HPDE6-E6E7 (cell line): ENCODE data around the gene OS9.
A peak's percentile ranks its signal among the peaks of the same experiment; 100 is the strongest.
"Not testable (repeated sequence)": the region's sequence is repeated elsewhere in the genome, so short reads cannot be mapped to it uniquely, and the experiment has no call there.

Experiments used
- DNase-seq: peaks from one replicate; pipeline ENCODE4 v3.0.0; 2011; ENCODE audit warnings: missing footprints; ENCODE audit errors: extremely low spot score

The OS9 gene, protein sequence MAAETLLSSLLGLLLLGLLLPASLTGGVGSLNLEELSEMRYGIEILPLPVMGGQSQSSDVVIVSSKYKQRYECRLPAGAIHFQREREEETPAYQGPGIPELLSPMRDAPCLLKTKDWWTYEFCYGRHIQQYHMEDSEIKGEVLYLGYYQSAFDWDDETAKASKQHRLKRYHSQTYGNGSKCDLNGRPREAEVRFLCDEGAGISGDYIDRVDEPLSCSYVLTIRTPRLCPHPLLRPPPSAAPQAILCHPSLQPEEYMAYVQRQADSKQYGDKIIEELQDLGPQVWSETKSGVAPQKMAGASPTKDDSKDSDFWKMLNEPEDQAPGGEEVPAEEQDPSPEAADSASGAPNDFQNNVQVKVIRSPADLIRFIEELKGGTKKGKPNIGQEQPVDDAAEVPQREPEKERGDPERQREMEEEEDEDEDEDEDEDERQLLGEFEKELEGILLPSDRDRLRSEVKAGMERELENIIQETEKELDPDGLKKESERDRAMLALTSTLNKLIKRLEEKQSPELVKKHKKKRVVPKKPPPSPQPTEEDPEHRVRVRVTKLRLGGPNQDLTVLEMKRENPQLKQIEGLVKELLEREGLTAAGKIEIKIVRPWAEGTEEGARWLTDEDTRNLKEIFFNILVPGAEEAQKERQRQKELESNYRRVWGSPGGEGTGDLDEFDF

DNA sequence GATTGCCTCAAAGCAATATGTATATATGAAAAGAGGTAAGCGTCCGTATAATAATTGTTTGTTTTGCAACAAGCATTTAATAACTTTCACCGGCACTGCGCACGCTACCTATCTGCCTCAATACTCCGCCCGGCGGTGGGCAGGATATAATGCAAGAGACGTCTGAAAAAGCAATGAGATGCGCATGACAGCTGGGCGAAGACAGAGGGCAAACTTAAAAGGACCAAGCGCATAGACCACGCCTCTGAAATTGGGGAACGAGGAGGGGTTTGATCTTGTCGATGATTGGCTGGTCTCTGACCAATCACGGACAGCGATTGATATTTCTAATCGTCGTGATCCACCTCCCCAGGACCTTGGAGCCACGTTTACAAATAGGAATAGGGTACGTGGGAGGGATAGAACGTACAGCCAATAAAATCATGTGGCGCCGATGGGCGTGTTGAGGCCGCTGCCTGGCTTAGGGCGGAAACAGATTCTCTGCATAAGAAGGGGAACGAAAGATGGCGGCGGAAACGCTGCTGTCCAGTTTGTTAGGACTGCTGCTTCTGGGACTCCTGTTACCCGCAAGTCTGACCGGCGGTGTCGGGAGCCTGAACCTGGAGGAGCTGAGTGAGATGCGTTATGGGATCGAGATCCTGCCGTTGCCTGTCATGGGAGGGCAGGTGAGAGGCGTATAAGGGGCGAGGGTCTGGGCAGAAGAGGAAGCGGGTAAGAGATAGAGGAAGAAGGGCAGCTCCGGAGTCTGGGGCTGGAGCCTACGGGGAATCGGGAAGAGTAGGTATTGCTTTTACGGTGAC, at the start of gene OS9:
Gene OS9 (plus strand): TSS at position 474 of the 800 bp plus-strand sequence. CDS start 30 bp downstream, at position 504.
- DNase-seq, result peak; percentile 97

DNA sequence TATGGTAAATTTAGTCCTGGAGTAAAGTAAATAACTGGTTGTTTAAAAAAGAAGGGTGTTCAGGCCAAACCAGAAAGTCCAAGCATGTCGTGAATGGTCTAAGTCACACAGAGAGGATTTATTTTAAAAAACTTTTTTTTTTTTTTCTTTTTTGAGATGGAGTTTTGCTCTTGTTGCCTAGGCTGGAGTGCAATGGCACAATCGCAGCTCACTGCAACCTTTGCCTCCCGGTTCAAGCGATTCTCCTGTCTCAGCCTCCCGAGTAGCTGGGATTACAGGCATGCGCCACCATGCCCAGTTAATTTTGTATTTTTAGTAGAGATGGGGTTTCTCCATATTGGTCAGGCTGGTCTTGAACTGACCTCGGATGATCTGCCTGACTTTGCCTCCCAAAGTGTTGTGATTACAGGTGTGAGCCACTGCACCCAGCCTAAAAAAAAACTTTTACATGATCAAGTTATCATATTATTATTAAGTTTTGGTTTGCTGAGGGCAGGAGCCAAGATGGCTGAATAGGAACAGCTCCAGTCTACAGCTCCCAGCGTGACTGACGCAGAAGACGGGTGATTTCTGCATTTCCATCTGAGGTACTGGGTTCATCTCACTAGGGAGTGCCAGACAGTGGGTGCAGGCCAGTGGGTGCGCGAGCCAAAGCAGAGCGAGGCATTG, 47.8 kb upstream of the OS9 start:
- DNase-seq, result not testable (repeated sequence)

DNA sequence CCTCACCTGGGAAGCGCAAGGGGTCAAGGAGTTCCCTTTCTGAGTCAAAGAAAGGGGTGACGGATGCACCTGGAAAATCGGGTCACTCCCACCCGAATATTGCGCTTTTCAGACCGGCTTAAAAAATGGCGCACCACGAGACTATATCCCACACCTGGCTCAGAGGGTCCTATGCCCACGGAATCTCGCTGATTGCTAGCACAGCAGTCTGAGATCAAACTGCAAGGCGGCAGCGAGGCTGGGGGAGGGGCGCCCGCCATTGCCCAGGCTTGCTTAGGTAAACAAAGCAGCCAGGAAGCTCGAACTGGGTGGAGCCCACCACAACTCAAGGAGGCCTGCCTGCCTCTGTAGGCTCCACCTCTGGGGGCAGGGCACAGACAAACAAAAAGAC, 47.3 kb upstream of the OS9 start:
- not testable (repeated sequence) for DNase-seq

DNA sequence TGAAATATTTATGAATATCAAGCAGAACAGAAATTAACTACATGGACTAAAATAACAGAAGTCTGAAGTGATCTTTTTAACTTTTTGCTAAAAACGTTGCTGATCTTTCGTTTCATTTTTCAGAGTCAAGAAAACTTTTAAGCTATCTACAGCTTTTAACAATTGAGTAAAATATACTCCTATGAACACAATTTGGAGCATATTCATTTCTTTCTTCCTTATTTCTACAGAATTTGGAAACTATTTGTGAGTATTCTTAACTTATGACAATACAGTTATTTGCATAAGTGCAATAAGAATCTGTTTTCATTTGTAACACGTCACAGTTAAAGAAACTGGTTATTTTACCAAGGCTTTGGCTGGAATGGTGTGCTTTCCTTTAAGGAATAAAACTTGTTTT, 39.9 kb upstream of the OS9 start:
- DNase-seq, result no peak

DNA sequence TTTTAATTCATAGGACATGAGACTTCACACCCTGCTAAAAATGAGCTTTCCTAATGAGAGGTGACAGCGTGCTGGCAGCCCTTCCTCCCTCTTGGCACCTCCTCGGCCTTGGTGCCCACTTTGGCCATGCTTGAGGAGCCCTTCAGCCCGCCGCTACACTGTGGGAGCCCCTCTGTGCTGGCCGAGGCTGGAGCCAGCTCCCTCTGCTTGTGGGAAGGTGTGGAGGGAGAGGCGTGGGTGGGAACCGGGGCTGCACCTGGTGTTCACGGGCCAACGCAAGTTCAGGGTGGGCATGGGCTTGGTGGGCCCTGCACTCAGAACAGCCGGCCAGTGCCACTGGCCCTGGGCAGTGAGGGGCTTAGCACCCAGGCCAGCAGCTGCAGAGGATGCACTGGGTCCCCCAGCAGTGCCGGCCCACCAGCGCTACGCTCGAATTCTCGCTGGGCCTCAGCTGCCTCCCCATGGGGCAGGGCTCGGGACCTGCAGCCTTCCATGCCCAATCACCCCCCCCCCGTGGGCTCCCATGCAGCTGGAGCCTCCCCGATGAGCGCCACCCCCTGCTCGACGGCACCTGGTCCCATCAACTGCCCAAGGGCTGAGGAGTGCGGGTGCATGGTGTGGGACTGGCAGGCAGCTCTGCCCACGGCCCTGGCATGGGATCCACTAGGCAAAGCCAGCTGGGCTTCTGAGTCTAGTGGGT, 38.2 kb upstream of the OS9 start:
- no peak for DNase-seq

DNA sequence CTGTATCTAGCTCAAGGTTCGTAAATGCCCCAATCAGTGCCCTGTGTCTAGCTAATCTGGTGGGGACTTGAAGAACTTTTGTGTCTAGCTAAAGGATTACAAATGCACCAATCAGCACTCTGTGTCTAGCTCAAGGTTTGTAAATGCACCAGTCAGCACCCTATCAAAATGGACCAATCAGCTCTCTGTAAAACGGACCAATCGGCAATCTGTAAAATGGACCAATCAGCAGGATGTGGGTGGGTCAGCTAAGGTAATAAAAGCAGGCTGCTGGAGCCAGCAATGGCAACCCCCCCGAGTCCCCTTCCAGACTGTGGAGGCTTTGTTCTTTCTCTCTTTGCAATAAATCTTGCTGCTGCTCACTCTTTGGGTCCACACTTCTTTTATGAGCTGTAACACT, 37.5 kb upstream of the OS9 start:
- not testable (repeated sequence) for DNase-seq

DNA sequence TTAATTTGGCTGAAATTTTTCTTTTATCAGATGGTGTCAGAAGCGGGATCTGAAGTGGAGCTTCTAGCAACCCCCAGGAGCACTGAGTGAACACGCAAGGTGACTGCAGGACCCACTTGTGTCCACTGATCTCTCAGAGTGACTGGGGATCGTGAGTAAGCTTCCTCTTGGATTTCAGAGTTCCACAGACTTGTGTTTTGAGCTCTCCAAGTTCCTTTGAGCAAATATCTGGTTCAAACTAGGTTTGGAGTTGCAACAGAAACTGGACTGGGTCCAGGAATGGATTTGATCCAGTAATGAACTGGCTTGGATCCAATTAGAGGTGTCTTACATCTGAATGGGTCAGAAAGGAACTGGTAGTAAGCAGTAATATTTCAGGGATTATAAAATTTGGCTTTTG, 36.2 kb upstream of the OS9 start:
- no peak for DNase-seq

DNA sequence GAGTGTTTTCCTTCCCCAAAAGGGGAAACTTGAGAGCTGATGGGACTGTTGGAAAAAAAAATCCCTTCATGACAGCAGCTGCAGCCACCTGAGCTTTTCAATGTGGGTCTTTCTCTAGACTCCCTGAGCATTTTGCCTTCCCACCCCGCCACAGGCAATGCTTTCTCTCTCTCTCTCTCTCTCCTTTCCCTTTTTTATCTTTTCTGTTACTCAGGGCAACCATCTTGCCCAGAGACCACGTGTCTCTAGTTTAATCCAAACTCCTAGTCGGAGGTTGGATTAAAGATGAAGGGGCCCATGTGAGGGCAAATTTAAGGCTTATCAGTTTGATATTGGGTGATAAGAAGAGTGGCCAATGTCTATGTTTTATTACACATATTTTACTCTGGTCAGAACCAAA, 35.0 kb upstream of the OS9 start:
- DNase-seq, result no peak

DNA sequence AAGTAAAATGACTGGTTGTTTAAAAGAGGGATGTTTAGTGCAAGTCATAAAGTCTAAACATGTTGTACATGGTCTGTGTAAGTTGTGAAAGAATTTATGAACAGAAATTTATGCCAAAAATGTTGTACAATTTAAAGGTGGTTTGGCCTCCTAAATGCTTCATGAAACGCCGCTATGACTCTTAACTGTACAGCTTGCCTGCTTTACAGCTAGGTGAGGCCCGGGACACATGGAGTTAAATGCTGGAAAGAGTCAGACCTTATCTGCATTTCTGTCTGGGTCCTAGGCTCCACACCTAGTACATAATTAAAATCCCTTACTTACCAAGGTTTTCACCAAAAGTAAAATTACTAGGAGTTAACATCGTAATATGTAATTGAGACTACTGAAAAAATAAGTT, 32.6 kb upstream of the OS9 start:
- DNase-seq, result no peak

DNA sequence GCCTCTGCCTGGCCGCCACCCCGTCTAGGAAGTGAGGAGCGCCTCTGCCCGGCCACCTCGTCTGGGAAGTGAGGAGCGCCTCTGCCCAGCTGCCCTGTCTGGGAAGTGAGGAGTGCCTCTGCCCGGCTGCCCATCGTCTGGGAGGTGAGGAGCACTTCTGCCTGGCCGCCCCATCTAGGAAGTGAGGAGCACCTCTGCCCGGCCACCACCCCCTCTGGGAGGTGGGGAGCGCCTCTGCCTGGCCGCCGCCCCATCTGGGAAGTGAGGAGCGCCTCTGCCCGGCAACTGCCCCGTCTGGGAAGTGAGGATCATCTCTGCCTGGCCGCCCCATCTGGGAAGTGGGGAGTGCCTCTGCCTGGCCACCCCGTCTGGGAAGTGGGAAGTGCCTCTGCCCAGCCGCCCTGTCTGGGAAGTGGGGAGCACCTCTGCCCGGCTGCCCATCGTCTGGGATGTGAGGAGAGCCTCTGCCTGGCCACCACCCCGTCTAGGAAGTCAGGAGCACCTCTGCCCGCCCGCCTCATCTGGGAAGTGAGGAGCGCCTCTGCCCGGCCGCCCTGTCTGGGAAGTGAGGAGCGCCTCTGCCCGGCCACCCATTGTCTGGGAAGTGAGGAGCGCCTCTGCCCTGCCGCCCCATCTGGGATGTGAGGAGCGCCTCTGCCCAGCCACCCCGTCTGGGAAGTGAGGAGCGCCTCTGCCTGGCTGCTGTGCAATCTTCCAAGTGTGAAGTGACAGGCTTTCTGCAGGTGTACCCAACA, 28.7 kb upstream of the OS9 start:
- DNase-seq, result not testable (repeated sequence)

DNA sequence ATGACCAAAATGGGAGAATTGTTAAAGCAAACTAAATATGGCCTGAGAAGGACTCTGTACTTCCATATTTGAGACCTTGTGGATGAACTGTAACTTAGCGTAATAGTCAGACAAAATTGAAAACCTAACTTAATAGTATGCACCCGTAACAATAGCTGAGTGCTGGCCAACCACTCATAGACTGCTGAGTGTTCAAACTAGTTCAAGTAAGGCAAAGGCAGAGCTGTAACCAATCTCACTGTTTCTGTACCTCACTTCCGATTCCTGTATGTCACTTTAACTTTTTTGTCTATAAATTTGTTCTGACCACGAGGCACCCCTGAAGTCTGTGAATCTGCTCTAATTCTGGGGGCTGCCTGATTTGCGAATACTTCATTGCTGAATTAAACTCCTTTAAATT, 27.0 kb upstream of the OS9 start:
- DNase-seq, result no peak

DNA sequence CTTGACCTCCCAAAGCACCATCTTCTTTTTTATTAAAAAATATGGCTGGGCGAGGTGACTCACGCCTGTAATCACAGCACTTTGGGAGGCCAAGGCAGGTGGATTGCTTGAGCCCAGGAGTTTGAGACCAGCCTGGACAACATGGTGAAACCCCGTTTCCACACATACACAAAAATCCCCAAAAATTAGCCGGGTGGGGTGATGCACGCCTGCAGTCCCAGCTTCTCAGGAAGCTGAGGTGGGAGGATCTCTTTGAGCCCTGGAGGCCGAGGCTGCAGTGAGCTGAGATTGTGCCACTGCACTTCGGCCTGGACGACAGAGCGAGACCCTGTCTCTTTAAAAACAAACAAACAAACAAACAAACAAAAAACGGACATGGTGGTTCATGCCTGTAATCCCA, 24.2 kb upstream of the OS9 start:
- DNase-seq, result not testable (repeated sequence)

DNA sequence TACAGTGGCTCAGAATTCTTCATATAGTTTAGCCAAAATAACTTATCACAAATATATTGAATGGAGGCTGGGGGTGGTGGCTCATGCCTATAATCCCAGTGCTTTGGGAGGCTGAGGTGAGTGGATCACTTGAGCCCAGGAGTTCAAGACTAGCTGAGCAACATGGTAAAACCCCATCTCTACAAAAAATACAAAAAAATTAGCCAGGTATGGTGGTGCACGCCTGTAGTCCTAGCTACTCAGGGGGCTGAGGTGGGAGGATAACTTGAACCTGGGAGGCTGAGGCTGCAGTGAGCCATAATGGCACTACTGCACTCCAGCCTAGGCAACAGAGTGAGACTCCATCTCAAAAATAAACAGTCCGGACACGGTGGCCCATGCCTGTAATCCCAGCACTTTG, 22.1 kb upstream of the OS9 start:
- not testable (repeated sequence) for DNase-seq

DNA sequence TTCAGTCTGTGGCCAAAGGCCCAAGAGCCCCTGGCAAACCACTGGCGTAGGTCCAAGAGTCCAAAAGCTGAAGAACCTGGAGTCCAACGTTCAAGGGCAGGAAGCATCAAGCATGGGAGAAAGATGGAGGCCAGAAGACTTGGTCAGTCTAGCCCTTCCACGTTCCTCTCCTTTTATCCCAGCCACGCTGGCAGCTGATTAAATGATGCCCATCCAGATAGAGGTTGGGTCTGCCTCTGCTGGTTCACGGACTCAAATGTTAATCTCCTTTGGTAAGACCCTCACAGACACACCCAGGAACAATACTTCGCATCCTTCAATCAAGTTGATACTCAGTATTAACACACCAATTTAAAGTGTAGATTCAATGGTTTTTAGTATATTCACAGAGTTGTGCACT, 21.1 kb upstream of the OS9 start:
- no peak for DNase-seq

DNA sequence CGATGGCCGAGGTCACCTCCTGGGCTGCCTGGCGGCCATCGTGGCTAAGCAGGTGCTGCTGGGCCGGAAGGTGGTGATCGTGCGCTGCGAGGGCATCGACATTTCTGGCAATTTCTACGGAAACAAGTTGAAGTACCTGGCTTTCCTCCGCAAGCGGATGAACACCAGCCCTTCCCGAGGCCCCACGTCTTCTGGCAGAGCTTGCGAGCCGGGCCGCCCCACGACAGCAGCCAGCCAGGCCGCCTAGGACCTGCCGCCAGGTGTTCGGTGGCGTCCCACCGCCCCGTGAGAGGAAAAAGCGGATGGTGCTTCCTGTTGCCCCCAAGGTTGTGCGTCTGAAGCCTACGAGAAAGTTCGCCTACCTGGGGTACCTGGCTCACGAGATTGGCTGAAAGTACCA, 19.2 kb upstream of the OS9 start:
- no peak for DNase-seq

DNA sequence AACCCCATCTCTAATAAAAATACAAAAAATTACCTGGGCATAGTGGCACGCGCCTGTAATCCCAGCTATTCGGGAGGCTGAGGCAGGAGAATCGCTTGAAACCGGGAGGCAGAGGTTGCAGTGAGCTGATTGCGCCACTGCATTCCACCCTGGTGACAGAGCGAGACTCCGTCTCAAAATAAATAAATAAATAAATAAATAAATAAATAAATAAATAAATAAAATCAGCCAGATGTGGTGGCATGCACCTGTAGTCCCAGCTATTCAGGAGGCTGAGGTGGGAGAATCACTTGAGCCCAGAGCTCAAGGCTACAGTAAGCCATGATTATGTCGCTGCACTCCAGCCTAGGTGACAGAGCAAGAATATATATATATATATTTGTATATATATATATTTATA, 16.0 kb upstream of the OS9 start:
- not testable (repeated sequence) for DNase-seq

DNA sequence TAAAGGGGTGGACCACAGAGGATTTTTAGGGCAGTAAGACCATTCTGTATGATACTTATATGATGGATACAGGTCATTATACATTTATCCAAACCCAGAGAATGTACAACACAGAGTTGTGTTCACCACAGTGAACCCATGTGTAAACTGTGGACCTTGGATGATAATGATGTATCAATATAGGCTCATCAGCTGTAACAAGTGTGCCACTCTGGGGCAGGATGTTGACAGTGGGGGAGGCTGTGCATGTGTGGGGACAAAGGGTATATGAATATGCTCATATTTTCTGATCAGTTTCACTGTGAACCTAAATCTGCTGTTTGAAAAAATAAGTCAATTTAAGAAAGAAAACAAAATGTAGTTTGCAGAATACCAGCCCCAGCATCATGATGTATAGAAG, 14.2 kb upstream of the OS9 start:
- DNase-seq, result no peak

DNA sequence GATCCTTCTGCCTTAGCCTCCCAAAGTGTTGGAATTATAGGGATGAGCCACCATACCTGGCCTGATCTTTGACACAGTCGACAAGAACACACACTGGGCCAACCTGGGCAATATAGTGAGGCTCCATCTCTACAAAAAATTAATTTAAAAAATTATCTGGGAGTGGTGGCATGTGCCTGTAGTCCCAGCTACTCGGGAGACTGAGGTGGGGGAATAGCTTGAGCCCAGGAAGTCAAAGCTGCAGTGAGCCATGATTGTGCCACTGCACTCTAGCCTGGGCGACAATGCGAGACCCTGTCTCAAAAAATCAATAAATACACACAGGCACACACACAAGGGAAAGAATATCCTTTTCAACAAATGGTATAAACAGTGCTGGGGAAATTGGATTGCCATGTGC, 6.1 kb upstream of the OS9 start:
- no peak for DNase-seq

DNA sequence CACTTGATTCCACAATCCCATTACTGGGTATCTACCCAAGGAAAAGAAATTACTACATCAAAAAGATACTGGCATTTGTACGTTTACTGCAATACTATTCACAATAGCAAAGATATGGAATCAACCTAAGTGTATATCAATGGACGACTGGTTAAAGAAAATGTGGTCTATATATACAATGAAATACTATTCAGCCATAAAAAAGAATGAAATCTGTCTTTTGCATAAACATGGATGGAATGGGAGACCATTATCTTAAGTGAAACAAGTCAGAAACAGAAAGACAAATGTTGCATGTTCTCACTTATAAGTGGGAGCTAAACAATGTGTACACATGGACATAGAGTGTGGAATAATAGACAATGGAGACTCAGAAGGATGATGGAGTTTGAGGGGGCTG, 5.0 kb upstream of the OS9 start:
- DNase-seq, result no peak

DNA sequence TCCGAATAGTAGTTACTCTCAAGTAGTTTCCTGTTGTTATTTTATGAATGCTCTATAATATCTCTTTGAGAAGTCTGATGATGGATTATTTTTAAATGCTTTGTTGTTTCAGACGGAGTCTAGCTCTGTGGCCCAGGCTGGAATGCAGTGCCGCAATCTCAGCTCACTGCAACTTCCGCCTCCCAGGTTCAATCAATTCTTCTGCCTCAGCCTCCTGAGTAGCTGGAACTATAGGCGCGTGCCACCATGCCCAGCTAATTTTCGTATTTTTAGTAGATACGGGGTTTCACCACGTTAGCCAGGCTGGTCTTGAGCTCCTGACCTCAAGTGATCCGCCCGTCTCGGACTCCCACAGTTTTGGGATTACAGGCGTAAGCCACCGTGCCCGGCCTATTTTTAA, 1.4 kb upstream of the OS9 start:
- DNase-seq, result no peak

DNA sequence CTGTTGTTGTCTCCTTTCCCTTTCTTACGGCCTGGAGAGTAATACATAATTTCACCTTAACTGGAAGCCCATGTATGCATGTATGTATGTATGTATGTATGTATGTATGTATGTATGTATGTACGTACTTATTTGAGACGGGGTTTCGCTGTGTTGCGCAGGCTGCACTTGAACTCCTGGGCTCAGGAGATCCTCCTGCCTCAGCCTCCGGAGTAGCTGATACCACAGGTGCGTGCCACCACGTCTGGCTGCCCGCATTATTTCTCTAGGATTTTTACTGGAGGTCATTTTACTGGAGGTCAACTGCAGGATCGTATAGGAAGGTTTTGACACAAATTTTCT, 644 bp upstream of the OS9 start:
- no peak for DNase-seq
